ENCODE measurements around the gene PIGU.

PIGU gene

DNA sequence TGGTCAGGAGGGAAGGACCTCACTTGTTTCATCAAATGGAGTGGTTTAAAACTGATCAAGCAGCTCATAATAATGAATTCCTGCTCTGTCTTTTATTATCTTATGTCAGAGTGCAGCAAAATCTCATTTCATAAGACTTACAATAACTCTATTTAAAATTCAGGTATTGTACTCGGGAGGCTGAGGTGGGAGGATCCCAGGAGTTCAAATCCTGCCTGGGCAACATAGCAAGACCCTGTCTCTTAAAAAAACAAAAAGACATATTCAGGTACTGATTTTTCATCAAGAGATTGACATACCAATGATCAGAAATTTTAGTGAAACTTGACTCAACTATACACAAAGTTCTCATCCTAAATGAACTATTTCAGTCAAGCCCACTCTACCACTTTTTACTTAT, 166.3 kb downstream of the PIGU start:
- DNase-seq = no peak

Measured in inflammatory macrophage treated with lipopolysaccharide for 1 hour (primary cell).